GM23338 (cell line): ENCODE results near the gene ZNF879. TPM values are rescaled to one million over a fixed set of nuclear protein-coding genes. Genes with fewer than 3 reads are reported as not detected.

Experiments used
- CREB1 ChIP-seq: fragments of 250-450 bp; sonication (Bioruptor Pico); IDR thresholded peaks from 2 replicates; pipeline ENCODE4 v1.5.0; 2020; ENCODE audit warnings: low read depth, mild to moderate bottlenecking, moderate library complexity
- JUNB ChIP-seq: IDR thresholded peaks from one replicate; pipeline ENCODE4 v1.6.1; 2016; ENCODE audit warnings: antibody characterized with exemption; ENCODE audit not compliant: unreplicated experiment
- POLR2AphosphoS5 ChIP-seq: IDR thresholded peaks from 2 replicates; pipeline ENCODE4 v1.6.1; 2016; ENCODE audit warnings: antibody characterized with exemption, low read depth
- polyA plus RNA-seq: library from polyadenylated mRNA; unstranded; fragments of >200 nt; fragmentation: Nextera tagmentation; extraction: Ambion mirVana; gene quantifications from 2 replicates; pipeline ENCODE4 v1.2.1, GENCODE V29; 2016
- total RNA-seq: library from RNA; depleted of rRNA; stranded (reverse); fragments of >200 nt; shearing (Covaris generic); gene quantifications from 2 replicates; pipeline ENCODE4 v1.2.3, GENCODE V29; 2014
- TF ChIP-seq, protein P1 (sequence below): fragments of 250-450 bp; sonication (Bioruptor Pico); IDR thresholded peaks from 2 replicates; pipeline ENCODE4 v1.5.0; 2020; ENCODE audit warnings: mild to moderate bottlenecking, moderate library complexity
- TF ChIP-seq, protein P2 (sequence below): IDR thresholded peaks from 2 replicates; pipeline ENCODE4 v1.6.1; 2016; ENCODE audit warnings: antibody characterized with exemption
- TF ChIP-seq, protein P3 (sequence below): IDR thresholded peaks from one replicate; pipeline ENCODE4 v1.6.1; 2018; ENCODE audit warnings: antibody characterized with exemption; ENCODE audit not compliant: unreplicated experiment

Gene ZNF879
- total and polyA plus RNA-seq, 2 experiments from 2014 or later = 3.5 to 3.9 TPM

DNA sequence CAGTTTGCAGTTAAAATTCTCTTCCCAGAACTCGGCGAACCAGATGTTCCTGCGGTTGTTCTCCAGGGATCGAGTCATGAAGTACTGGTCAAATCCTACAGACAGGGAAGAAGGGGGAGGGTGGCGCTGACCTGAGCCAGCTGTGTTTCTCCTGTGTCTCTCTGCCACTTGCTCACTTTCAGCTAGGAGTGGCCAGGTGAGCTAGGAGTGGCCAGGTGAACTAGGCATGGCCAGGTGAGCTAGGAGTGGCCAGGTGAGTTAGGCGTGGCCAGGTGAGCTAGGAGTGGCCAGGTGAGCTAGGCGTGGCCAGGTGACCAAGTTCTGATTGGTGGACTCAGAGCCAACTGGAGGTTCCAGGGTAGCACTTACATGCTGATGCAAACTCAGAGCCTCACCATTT, 34.3 kb upstream of the ZNF879 start (continued):
- TF ChIP-seq, protein P1, sequence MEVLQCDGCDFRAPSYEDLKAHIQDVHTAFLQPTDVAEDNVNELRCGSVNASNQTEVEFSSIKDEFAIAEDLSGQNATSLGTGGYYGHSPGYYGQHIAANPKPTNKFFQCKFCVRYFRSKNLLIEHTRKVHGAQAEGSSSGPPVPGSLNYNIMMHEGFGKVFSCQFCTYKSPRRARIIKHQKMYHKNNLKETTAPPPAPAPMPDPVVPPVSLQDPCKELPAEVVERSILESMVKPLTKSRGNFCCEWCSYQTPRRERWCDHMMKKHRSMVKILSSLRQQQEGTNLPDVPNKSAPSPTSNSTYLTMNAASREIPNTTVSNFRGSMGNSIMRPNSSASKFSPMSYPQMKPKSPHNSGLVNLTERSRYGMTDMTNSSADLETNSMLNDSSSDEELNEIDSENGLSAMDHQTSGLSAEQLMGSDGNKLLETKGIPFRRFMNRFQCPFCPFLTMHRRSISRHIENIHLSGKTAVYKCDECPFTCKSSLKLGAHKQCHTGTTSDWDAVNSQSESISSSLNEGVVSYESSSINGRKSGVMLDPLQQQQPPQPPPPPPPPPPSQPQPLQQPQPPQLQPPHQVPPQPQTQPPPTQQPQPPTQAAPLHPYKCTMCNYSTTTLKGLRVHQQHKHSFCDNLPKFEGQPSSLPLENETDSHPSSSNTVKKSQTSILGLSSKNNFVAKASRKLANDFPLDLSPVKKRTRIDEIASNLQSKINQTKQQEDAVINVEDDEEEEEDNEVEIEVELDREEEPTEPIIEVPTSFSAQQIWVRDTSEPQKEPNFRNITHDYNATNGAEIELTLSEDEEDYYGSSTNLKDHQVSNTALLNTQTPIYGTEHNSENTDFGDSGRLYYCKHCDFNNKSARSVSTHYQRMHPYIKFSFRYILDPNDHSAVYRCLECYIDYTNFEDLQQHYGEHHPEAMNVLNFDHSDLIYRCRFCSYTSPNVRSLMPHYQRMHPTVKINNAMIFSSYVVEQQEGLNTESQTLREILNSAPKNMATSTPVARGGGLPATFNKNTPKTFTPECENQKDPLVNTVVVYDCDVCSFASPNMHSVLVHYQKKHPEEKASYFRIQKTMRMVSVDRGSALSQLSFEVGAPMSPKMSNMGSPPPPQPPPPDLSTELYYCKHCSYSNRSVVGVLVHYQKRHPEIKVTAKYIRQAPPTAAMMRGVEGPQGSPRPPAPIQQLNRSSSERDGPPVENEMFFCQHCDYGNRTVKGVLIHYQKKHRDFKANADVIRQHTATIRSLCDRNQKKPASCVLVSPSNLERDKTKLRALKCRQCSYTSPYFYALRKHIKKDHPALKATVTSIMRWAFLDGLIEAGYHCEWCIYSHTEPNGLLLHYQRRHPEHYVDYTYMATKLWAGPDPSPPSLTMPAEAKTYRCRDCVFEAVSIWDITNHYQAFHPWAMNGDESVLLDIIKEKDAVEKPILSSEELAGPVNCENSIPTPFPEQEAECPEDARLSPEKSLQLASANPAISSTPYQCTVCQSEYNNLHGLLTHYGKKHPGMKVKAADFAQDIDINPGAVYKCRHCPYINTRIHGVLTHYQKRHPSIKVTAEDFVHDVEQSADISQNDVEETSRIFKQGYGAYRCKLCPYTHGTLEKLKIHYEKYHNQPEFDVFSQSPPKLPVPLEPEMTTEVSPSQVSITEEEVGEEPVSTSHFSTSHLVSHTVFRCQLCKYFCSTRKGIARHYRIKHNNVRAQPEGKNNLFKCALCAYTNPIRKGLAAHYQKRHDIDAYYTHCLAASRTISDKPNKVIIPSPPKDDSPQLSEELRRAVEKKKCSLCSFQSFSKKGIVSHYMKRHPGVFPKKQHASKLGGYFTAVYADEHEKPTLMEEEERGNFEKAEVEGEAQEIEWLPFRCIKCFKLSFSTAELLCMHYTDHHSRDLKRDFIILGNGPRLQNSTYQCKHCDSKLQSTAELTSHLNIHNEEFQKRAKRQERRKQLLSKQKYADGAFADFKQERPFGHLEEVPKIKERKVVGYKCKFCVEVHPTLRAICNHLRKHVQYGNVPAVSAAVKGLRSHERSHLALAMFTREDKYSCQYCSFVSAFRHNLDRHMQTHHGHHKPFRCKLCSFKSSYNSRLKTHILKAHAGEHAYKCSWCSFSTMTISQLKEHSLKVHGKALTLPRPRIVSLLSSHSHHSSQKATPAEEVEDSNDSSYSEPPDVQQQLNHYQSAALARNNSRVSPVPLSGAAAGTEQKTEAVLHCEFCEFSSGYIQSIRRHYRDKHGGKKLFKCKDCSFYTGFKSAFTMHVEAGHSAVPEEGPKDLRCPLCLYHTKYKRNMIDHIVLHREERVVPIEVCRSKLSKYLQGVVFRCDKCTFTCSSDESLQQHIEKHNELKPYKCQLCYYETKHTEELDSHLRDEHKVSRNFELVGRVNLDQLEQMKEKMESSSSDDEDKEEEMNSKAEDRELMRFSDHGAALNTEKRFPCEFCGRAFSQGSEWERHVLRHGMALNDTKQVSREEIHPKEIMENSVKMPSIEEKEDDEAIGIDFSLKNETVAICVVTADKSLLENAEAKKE = no peak
- no peak for TF ChIP-seq JUNB
- TF ChIP-seq POLR2AphosphoS5 = no peak
- TF ChIP-seq, protein P2, sequence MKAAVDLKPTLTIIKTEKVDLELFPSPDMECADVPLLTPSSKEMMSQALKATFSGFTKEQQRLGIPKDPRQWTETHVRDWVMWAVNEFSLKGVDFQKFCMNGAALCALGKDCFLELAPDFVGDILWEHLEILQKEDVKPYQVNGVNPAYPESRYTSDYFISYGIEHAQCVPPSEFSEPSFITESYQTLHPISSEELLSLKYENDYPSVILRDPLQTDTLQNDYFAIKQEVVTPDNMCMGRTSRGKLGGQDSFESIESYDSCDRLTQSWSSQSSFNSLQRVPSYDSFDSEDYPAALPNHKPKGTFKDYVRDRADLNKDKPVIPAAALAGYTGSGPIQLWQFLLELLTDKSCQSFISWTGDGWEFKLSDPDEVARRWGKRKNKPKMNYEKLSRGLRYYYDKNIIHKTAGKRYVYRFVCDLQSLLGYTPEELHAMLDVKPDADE = no peak
- TF ChIP-seq, protein P3, sequence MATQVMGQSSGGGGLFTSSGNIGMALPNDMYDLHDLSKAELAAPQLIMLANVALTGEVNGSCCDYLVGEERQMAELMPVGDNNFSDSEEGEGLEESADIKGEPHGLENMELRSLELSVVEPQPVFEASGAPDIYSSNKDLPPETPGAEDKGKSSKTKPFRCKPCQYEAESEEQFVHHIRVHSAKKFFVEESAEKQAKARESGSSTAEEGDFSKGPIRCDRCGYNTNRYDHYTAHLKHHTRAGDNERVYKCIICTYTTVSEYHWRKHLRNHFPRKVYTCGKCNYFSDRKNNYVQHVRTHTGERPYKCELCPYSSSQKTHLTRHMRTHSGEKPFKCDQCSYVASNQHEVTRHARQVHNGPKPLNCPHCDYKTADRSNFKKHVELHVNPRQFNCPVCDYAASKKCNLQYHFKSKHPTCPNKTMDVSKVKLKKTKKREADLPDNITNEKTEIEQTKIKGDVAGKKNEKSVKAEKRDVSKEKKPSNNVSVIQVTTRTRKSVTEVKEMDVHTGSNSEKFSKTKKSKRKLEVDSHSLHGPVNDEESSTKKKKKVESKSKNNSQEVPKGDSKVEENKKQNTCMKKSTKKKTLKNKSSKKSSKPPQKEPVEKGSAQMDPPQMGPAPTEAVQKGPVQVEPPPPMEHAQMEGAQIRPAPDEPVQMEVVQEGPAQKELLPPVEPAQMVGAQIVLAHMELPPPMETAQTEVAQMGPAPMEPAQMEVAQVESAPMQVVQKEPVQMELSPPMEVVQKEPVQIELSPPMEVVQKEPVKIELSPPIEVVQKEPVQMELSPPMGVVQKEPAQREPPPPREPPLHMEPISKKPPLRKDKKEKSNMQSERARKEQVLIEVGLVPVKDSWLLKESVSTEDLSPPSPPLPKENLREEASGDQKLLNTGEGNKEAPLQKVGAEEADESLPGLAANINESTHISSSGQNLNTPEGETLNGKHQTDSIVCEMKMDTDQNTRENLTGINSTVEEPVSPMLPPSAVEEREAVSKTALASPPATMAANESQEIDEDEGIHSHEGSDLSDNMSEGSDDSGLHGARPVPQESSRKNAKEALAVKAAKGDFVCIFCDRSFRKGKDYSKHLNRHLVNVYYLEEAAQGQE = no peak
- TF ChIP-seq CREB1 (CRISPR knock-in tag) = no peak
